ENCODE results near the gene GRM4.

Gene GRM4

GRCh38 chr6:34170346-34170745 lies 24.5 kb upstream of the GRM4 start:
- DNase-seq (ENCODE audit: low read depth) = no peak
- no peak overlapping the region for H3K4me3 ChIP-seq (ENCODE audit: low read depth, low read length)
- no peak for TF ChIP-seq CTCF (IDR thresholded peaks at IDR 0.05; ENCODE audit: low read depth, low read length, missing control alignments)

- no peak for DNase-seq (ENCODE audit: low read depth)
- H3K4me3 ChIP-seq (ENCODE audit: low read depth, low read length) = no peak overlapping the region
- no peak for TF ChIP-seq CTCF (IDR thresholded peaks at IDR 0.05; ENCODE audit: low read depth, low read length, missing control alignments)
Observed at GRCh38 chr6:34169897-34170296, 24.0 kb upstream of the GRM4 start.

GRCh38 chr6:34161857-34162515 lies 16.1 kb upstream of the GRM4 start:
- DNase-seq (ENCODE audit: low read depth) = no peak
- TF ChIP-seq CTCF (IDR thresholded peaks at IDR 0.05; ENCODE audit: low read depth, low read length, missing control alignments) = no peak
- no peak overlapping the region for H3K4me3 ChIP-seq (ENCODE audit: low read depth, low read length)

- no peak overlapping the region for H3K4me3 ChIP-seq (ENCODE audit: low read depth, low read length)
- no peak for TF ChIP-seq CTCF (IDR thresholded peaks at IDR 0.05; ENCODE audit: low read depth, low read length, missing control alignments)
- DNase-seq (ENCODE audit: low read depth) = no peak
Observed at GRCh38 chr6:34159844-34160243, 14.0 kb upstream of the GRM4 start.

GRCh38 chr6:34158876-34159275 lies 13.0 kb upstream of the GRM4 start:
- TF ChIP-seq CTCF (IDR thresholded peaks at IDR 0.05; ENCODE audit: low read depth, low read length, missing control alignments) = no peak
- H3K4me3 ChIP-seq (ENCODE audit: low read depth, low read length) = no peak overlapping the region
- DNase-seq (ENCODE audit: low read depth) = no peak

- no peak for TF ChIP-seq CTCF (IDR thresholded peaks at IDR 0.05; ENCODE audit: low read depth, low read length, missing control alignments)
- DNase-seq (ENCODE audit: low read depth) = no peak
- no peak overlapping the region for H3K4me3 ChIP-seq (ENCODE audit: low read depth, low read length)
Observed at GRCh38 chr6:34157851-34158250, 12.0 kb upstream of the GRM4 start.

- no peak for DNase-seq (ENCODE audit: low read depth)
- no peak for TF ChIP-seq CTCF (IDR thresholded peaks at IDR 0.05; ENCODE audit: low read depth, low read length, missing control alignments)
- no peak overlapping the region for H3K4me3 ChIP-seq (ENCODE audit: low read depth, low read length)
Observed at GRCh38 chr6:34157236-34157830, 11.4 kb upstream of the GRM4 start.
